PC-9 (cell line): ENCODE measurements around the gene WDR7. TPM values are rescaled to one million over a fixed set of nuclear protein-coding genes. Genes with fewer than 3 reads are reported as not detected.

Experiments
- BruUV-seq: library from RNA; stranded (reverse); fragments of 400-500 nt; replicated peaks from 2 replicates; lab custom pipeline; 2021; lab: Mats Ljungman, UMichigan
- CTCF ChIA-PET: fragments of 300-600 bp; sonication (Branson Sonifier 250); formaldehyde crosslinking; loops from one replicate; lab custom pipeline; 2022; ENCODE audit warnings: antibody characterized with exemption; lab: Charles Lee
- POLR2A ChIA-PET: fragments of 300-600 bp; sonication (Branson Sonifier 250); formaldehyde crosslinking; loops from one replicate; lab custom pipeline; 2022; ENCODE audit warnings: antibody characterized with exemption; ENCODE audit not compliant: unreplicated experiment; lab: Charles Lee
- DNase-seq, 2 experiments: peaks; one replicate each; pipeline versions ENCODE4 v3.0.0 to v3.0.0-alpha.2; 2015 to 2022; ENCODE audit warnings: mixed read lengths in 1 of 2
- H2AFZ ChIP-seq: fragments of 200-600 bp; sonication (generic); 2 replicates; pipeline ENCODE4 v1.8.1; 2017; ENCODE audit warnings: antibody characterized with exemption
- H3F3A ChIP-seq: fragments of 200-600 bp; sonication (generic); 2 replicates; pipeline ENCODE4 v1.8.1; 2017; ENCODE audit warnings: antibody characterized with exemption, mild to moderate bottlenecking, low read depth; ENCODE audit not compliant: insufficient read depth
- H3K27ac ChIP-seq: fragments of 200-600 bp; sonication (generic); 2 replicates; pipeline ENCODE4 v1.6.1; 2016; ENCODE audit warnings: mixed run types
- H3K27me3 ChIP-seq: fragments of 200-600 bp; sonication (generic); 2 replicates; pipeline ENCODE4 v1.6.1; 2016; ENCODE audit warnings: low read depth, mixed run types; ENCODE audit not compliant: insufficient read depth
- H3K36me3 ChIP-seq: fragments of 200-600 bp; sonication (generic); 2 replicates; pipeline ENCODE4 v1.6.1; 2016; ENCODE audit warnings: low read depth, mixed run types
- H3K4me1 ChIP-seq: fragments of 200-600 bp; sonication (generic); replicated peaks from 2 replicates; pipeline ENCODE4 v1.6.1; 2016; ENCODE audit warnings: mixed run types; ENCODE audit not compliant: insufficient read depth
- H3K4me2 ChIP-seq: fragments of 200-600 bp; sonication (generic); 2 replicates; pipeline ENCODE4 v1.6.1; 2017; ENCODE audit warnings: mixed run types
- H3K4me3 ChIP-seq: fragments of 200-600 bp; sonication (generic); 2 replicates; pipeline ENCODE4 v1.6.1; 2016; ENCODE audit warnings: mixed run types
- H3K79me2 ChIP-seq: fragments of 200-600 bp; sonication (generic); 2 replicates; pipeline ENCODE4 v1.6.1; 2017; ENCODE audit warnings: low read depth, mixed run types
- H3K9me2 ChIP-seq: fragments of 200-600 bp; sonication (generic); 2 replicates; pipeline ENCODE4 v1.8.1; 2017; ENCODE audit warnings: mild to moderate bottlenecking; ENCODE audit not compliant: insufficient read depth
- H3K9me3 ChIP-seq: fragments of 200-600 bp; sonication (generic); 2 replicates; pipeline ENCODE4 v1.8.1; 2016; ENCODE audit warnings: low read depth; ENCODE audit not compliant: insufficient read depth
- H4K20me1 ChIP-seq: fragments of 200-600 bp; sonication (generic); 2 replicates; pipeline ENCODE4 v1.8.1; 2017; ENCODE audit not compliant: insufficient read depth
- EZH2 ChIP-seq: fragments of 200-600 bp; sonication (generic); IDR thresholded peaks from 2 replicates; pipeline ENCODE4 v1.8.0; 2017; ENCODE audit warnings: antibody characterized with exemption, low read depth
- intact Hi-C: fragments of 100-400 bp; cut with micrococcal nuclease; formaldehyde crosslinking; loops from one replicate; pipeline ENCODE4 v1.10.0; 2022; ENCODE audit not compliant: unreplicated experiment
- total RNA-seq: library from RNA; stranded (reverse); gene quantifications from 2 replicates; pipeline ENCODE4 v1.2.3, GENCODE V29; 2021
- TF ChIP-seq, protein P1 (sequence below): fragments of 200-600 bp; sonication (generic); conservative IDR thresholded peaks from 2 replicates; pipeline ENCODE4 v1.6.1; 2017; ENCODE audit warnings: mixed run types, antibody characterized with exemption, mild to moderate bottlenecking, moderate library complexity

Gene WDR7
- total RNA-seq, 1 experiment from 2014 or later: 7.7 TPM

DNA sequence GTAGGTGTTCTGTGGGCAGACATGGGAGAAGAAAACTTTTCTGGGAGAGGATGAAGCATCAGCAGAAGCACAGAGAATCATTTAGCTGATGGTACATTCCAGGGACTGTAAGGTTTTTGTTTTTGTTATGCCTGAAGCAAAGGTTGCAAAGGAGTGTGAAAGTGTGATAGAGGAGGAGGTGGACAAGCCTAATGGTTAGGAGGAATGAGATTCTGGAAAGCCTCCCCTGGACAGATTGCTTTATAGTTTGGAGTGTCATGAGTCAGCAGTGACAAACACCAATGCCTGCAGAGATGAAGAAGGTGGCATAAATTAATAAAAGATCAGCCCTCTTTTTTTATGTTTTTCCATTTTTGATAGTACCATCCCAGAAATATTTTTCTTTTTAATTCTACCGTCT lies 324.1 kb downstream of the WDR7 start:
- TF ChIP-seq EZH2: no peak
- TF ChIP-seq, protein P1, sequence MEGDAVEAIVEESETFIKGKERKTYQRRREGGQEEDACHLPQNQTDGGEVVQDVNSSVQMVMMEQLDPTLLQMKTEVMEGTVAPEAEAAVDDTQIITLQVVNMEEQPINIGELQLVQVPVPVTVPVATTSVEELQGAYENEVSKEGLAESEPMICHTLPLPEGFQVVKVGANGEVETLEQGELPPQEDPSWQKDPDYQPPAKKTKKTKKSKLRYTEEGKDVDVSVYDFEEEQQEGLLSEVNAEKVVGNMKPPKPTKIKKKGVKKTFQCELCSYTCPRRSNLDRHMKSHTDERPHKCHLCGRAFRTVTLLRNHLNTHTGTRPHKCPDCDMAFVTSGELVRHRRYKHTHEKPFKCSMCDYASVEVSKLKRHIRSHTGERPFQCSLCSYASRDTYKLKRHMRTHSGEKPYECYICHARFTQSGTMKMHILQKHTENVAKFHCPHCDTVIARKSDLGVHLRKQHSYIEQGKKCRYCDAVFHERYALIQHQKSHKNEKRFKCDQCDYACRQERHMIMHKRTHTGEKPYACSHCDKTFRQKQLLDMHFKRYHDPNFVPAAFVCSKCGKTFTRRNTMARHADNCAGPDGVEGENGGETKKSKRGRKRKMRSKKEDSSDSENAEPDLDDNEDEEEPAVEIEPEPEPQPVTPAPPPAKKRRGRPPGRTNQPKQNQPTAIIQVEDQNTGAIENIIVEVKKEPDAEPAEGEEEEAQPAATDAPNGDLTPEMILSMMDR: no peak
- no peak overlapping the region for H3K4me3 ChIP-seq
- H3F3A ChIP-seq: no peaks in the 10 kb centered on the region
- CTCF ChIA-PET: no interaction called here
- no peaks in the 10 kb centered on the region for H3K27me3 ChIP-seq
- POLR2A ChIA-PET: no interaction called here
- no TSS peak for BruUV-seq
- DNase-seq: no peak
- intact Hi-C loops: no loop called here
- no peaks in the 10 kb centered on the region for H3K4me1 ChIP-seq
- no peaks in the 10 kb centered on the region for H3K79me2 ChIP-seq
- H3K27ac ChIP-seq: no peak overlapping the region
- H3K36me3 ChIP-seq: no peaks in the 10 kb centered on the region
- no peaks in the 10 kb centered on the region for H3K9me2 ChIP-seq
- no peaks in the 10 kb centered on the region for H4K20me1 ChIP-seq
- no peaks in the 10 kb centered on the region for H3K9me3 ChIP-seq
- no peak overlapping the region for H2AFZ ChIP-seq
- no peak overlapping the region for H3K4me2 ChIP-seq

DNA sequence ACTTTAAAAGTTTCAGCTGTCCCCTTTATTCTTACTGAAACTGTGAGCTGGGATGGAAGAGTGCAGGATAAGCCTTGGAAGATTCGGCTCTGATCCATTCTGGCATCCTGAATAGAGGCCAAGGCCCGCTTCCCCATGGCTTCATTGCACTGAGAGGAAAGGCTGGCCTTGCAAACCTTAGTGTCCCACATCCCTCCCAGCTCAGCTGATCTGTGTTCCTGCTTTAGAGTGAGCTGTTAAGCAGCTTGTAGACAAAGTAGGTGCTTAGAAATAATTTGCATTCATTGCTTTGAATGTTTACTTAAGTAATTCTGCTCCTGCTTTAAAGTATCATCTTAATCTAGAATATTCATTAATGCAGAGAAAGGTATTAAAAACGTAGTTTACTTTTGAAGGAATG lies 326.1 kb downstream of the WDR7 start:
- DNase-seq: no peak
- BruUV-seq: no TSS peak
- Histone ChIP-seq H3K4me2 (no peak overlapping the region), H3F3A (no peaks in the 10 kb centered on the region), H3K9me3 (no peaks in the 10 kb centered on the region), H3K36me3 (no peaks in the 10 kb centered on the region), H4K20me1 (no peaks in the 10 kb centered on the region), H2AFZ (no peak overlapping the region), H3K9me2 (no peaks in the 10 kb centered on the region), H3K4me3 (no peak overlapping the region), H3K27me3 (no peaks in the 10 kb centered on the region), H3K27ac (no peak overlapping the region), H3K79me2 (no peaks in the 10 kb centered on the region), H3K4me1 (no peaks in the 10 kb centered on the region)
- TF ChIP-seq, protein P1: no peak
- TF ChIP-seq EZH2: no peak
- intact Hi-C loops: no loop called here
- CTCF ChIA-PET: no interaction called here
- POLR2A ChIA-PET: no interaction called here

DNA sequence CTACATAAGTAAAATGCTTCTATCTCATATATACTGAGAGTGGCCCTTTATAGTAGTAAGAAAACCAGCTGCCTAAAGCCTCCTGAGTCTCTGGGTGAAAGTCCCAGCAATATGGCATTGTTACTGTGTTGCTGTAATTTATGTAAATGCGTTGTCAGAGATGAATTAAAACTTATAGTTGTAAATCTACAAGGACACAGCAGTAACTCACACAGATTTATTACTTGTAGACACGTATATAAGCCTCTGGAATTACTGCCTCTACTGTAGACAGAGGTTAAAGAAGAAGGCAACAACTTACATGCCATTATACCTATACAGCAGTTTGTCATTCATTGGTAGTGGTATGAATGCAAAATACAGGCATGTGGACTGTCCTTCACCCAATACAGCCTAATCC lies 326.6 kb downstream of the WDR7 start:
- Histone ChIP-seq H3K4me3 (no peak overlapping the region), H3K4me1 (no peaks in the 10 kb centered on the region), H3K27ac (no peak overlapping the region), H3K27me3 (no peaks in the 10 kb centered on the region), H3K9me3 (no peaks in the 10 kb centered on the region), H3K4me2 (no peak overlapping the region), H3K79me2 (no peaks in the 10 kb centered on the region), H2AFZ (no peak overlapping the region), H4K20me1 (no peaks in the 10 kb centered on the region), H3F3A (no peaks in the 10 kb centered on the region), H3K9me2 (no peaks in the 10 kb centered on the region), H3K36me3 (no peaks in the 10 kb centered on the region)
- intact Hi-C loops: no loop called here
- POLR2A ChIA-PET: no interaction called here
- BruUV-seq: no TSS peak
- CTCF ChIA-PET: no interaction called here
- no peak for DNase-seq
- TF ChIP-seq, protein P1: no peak
- TF ChIP-seq EZH2: no peak
